Stomach (tissue), 9 donors: ENCODE measurements around the gene ZNF787. TPM values are rescaled to one million over a fixed set of nuclear protein-coding genes. Genes with fewer than 3 reads are reported as not detected.
A peak's percentile ranks its signal among the peaks of the same experiment; 100 is the strongest.

Experiments used
- DNase-seq, 2 donors: peaks; one replicate each; pipeline versions ENCODE4 v3.0.0 to v3.0.0-alpha.2; 2013 to 2019
- H3K27ac ChIP-seq, 5 donors: fragments of 200-600 bp in 4 of 5; sonication (generic) in 4 of 5; one replicate each; pipeline ENCODE4 v1.5.1; 2013 to 2019; ENCODE audit warnings: mild to moderate bottlenecking in 1 of 5, moderate library complexity in 1 of 5
- H3K27me3 ChIP-seq, 3 donors: fragments of 200-600 bp; sonication (generic); one replicate each; pipeline ENCODE4 v1.5.1; 2017 to 2019; ENCODE audit warnings: mixed run types in 1 of 3
- H3K36me3 ChIP-seq, 4 donors: fragments of 200-600 bp; sonication (generic); 1 replicate in 3 of 4; 2 replicates in 1 of 4; pipeline ENCODE4 v1.5.1; 2016 to 2019
- H3K4me1 ChIP-seq, 4 donors: fragments of 200-600 bp; sonication (generic); one replicate each; pipeline ENCODE4 v1.5.1; 2016 to 2019
- H3K4me3 ChIP-seq, 4 donors: fragments of 200-600 bp; sonication (generic) in 3 of 4; one replicate each; pipeline ENCODE4 v1.5.1; 2016 to 2019; ENCODE audit warnings: mild to moderate bottlenecking in 1 of 4
- H3K9me3 ChIP-seq, 4 donors: fragments of 200-600 bp; sonication (generic); one replicate each; pipeline ENCODE4 v1.5.1; 2016 to 2019
- CTCF ChIP-seq, 7 experiments: fragments of 450-650 bp in 4 of 7; fragments of 200-600 bp in 3 of 7; sonication (generic) in 3 of 7; IDR thresholded peaks; one replicate each; pipeline ENCODE4 v1.5.1; 2016 to 2019; ENCODE audit warnings: antibody characterized with exemption in 7 of 7, control low read depth in 2 of 7, mild to moderate bottlenecking in 1 of 7
- EP300 ChIP-seq: sonication (generic); formaldehyde crosslinking; IDR thresholded peaks from one replicate; pipeline ENCODE4 v1.6.1; 2017; ENCODE audit warnings: antibody characterized with exemption
- POLR2A ChIP-seq, 4 donors: fragments of 450-650 bp; IDR thresholded peaks; one replicate each; pipeline ENCODE4 v1.6.1; 2016; ENCODE audit warnings: antibody characterized with exemption in 4 of 4, control low read depth in 2 of 4, mild to moderate bottlenecking in 1 of 4, moderate library complexity in 1 of 4
- POLR2AphosphoS5 ChIP-seq, 3 donors: sonication (generic); formaldehyde crosslinking; IDR thresholded peaks; one replicate each; pipeline ENCODE4 v1.6.1; 2016; ENCODE audit warnings: antibody characterized with exemption in 3 of 3
- WGBS, 5 donors: extraction: QIAGEN DNeasy Blood & Tissue Kit in 3 of 5; methylation state at CpG; one replicate each; pipeline versions ENCODE4 v1.1.5 to v1.1.7; 2013 to 2018; 5-methylcytosine and 5-hydroxymethylcytosine counted together
- intact Hi-C: fragments of 100-400 bp; cut with DNase I; formaldehyde crosslinking; loops from one replicate; pipeline ENCODE4 v1.15.1; 2023; ENCODE audit warnings: low total_unique reads
- polyA plus RNA-seq, 3 donors: library from polyadenylated mRNA; stranded (reverse); fragments of 200-250 nt; gene quantifications; one replicate each; pipeline ENCODE4 v1.2.3, GENCODE V29; 2013
- total RNA-seq, 5 donors: library from RNA; depleted of rRNA; stranded (reverse); fragments of >200 nt; gene quantifications; one replicate each; pipeline versions ENCODE4 v1.1.0 to v1.2.3, GENCODE V29; 2014 to 2016
- donor health status: healthy with polysubstance abuse.
- donor health status: Bipolar disorder and iron deficiency.
- donor health status: healthy.

ZNF787 gene
- total and polyA plus RNA-seq, 8 donors = 2.7 to 77.3 (median 27.2) TPM

GRCh38 chr19:56105090-56105701, 15.9 kb downstream of the ZNF787 start:
- Histone ChIP-seq H3K27me3 (no peaks in the 10 kb centered on the region), H3K27ac (peak overlapping the region; percentile 70 to 87 (median 75)), H3K36me3 (peaks cover 21 to 33% (median 29%) of the 10 kb centered on the region in 4 donors), H3K9me3 (no peaks in the 10 kb centered on the region), H3K4me3 (peak overlapping the region; percentile 3 to 49 (median 35)), H3K4me1 (peaks cover 56 to 75% (median 63%) of the 10 kb centered on the region in 4 donors)
- WGBS, 5 donors = 18 to 27% (median 20%) methylated on average over 21 to 22 of the region's 22 CpGs
- intact Hi-C loops = loop anchor here (2.0 kb wide), 1 partner anchor 68 kb away; no protein-coding TSS in a partner anchor
- peak; percentile 87 to 90 for DNase-seq
- TF ChIP-seq POLR2A (IDR thresholded peaks at IDR 0.05) (no peak), POLR2AphosphoS5 (IDR thresholded peaks at IDR 0.05) (peak; percentile 24 to 77 (median 46)), EP300 (no peak), CTCF (IDR thresholded peaks at IDR 0.05) (peak in 5 of 7 experiments; percentile 70 to 83 (median 76))

GRCh38 chr19:56104423-56104822, 16.7 kb downstream of the ZNF787 start:
- no peaks in the 10 kb centered on the region for H3K27me3 ChIP-seq
- H3K27ac ChIP-seq = peak overlapping the region in 2 of 5 donors; percentile 75 to 87
- TF ChIP-seq POLR2A (IDR thresholded peaks at IDR 0.05) = no peak
- no peak for TF ChIP-seq EP300
- no peak for TF ChIP-seq POLR2AphosphoS5 (IDR thresholded peaks at IDR 0.05)
- no peak for TF ChIP-seq CTCF (IDR thresholded peaks at IDR 0.05)
- peaks cover 21 to 41% (median 36%) of the 10 kb centered on the region in 4 donors for H3K36me3 ChIP-seq
- DNase-seq = no peak
- H3K4me3 ChIP-seq = peak overlapping the region in 1 of 4 donors; percentile 49
- H3K9me3 ChIP-seq = no peaks in the 10 kb centered on the region
- peaks cover 48 to 67% (median 55%) of the 10 kb centered on the region in 4 donors for H3K4me1 ChIP-seq
- 91 to 95% (median 94%) methylated on average over 16 to 28 of the region's 29 CpGs for WGBS, 5 donors
- intact Hi-C loops = loop anchor here (2.0 kb wide), 1 partner anchor 68 kb away; no protein-coding TSS in a partner anchor

- Histone ChIP-seq H3K4me3 (no peak overlapping the region), H3K27ac (peak overlapping the region in 1 of 5 donors; percentile 26), H3K36me3 (peaks cover 21 to 54% (median 47%) of the 10 kb centered on the region in 4 donors), H3K27me3 (no peaks in the 10 kb centered on the region), H3K9me3 (no peaks in the 10 kb centered on the region), H3K4me1 (peaks cover 35 to 55% (median 43%) of the 10 kb centered on the region in 4 donors)
- intact Hi-C loops = no loop called here
- no peak for DNase-seq
- 82 to 87% (median 86%) methylated on average over 14 to 20 of the region's 20 CpGs for WGBS, 5 donors
- TF ChIP-seq EP300 (no peak), CTCF (IDR thresholded peaks at IDR 0.05) (no peak), POLR2AphosphoS5 (IDR thresholded peaks at IDR 0.05) (no peak)
Measured at GRCh38 chr19:56103027-56103614, 18.0 kb downstream of the ZNF787 start.

- Histone ChIP-seq H3K36me3 (peaks cover 21 to 66% (median 58%) of the 10 kb centered on the region in 4 donors), H3K27me3 (no peaks in the 10 kb centered on the region), H3K4me1 (peaks cover 23 to 55% (median 43%) of the 10 kb centered on the region in 4 donors), H3K4me3 (no peak overlapping the region), H3K9me3 (no peaks in the 10 kb centered on the region), H3K27ac (no peak overlapping the region)
- intact Hi-C loops = no loop called here
- no peak for DNase-seq
- 84 to 89% (median 89%) methylated on average over 24 to 34 of the region's 34 CpGs for WGBS, 5 donors
- no peak for TF ChIP-seq CTCF (IDR thresholded peaks at IDR 0.05)
- TF ChIP-seq POLR2A (IDR thresholded peaks at IDR 0.05) = no peak
Measured at GRCh38 chr19:56101746-56102535, 19.2 kb downstream of the ZNF787 start.
